SW 1271 (cell line): ENCODE measurements around the gene RCAN2.

Experiments
- DNase-seq, 2 experiments: peaks; one replicate each; lab custom pipeline; 2025; lab: John Stamatoyannopoulos, UW

The RCAN2 gene

DNA sequence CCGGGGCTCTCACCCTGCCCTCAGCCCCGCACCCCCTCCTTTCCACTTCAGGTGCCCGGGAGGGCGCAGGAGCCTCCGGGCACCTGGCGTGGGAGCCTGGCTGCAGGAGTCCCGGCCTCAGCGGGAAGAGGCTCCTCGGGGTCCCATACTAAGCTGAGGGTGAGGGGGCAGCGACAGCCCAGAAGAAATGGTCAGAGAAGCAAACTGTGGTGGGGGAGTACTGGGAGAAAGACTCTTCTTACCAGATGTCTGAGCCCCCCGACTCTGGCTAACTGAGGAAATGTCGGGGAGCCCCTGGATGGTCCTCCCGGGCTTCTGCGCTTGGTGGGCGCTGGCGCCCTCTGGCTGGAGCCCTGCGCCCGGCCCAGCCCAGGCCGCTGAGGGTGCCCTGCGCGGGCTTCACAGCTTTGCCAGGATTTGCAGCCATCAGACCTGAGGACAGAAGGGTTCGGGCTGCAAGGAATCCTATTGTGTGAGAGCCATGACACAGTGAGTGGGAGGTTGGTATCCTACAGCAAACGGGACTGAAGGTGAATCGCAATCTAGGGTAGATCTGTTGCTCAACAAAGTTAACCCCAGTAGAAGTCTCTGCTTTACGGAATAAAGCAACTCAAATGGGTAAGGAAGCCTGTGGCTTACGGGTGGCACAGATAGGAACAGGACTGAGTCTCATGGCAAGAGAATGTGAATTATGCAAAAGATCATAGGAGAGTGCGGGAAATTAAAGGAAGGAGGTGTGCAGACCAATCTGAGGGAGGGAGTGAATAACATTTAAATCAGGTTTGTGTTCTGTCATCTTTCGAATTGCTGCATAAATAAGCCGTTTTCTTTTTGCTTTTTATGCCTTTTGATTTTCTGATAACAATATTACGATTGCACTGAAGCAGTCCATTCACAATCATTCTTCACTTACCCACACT is 639 bp upstream of the RCAN2 start:
- peak; percentile 17 to 32 for DNase-seq

DNA sequence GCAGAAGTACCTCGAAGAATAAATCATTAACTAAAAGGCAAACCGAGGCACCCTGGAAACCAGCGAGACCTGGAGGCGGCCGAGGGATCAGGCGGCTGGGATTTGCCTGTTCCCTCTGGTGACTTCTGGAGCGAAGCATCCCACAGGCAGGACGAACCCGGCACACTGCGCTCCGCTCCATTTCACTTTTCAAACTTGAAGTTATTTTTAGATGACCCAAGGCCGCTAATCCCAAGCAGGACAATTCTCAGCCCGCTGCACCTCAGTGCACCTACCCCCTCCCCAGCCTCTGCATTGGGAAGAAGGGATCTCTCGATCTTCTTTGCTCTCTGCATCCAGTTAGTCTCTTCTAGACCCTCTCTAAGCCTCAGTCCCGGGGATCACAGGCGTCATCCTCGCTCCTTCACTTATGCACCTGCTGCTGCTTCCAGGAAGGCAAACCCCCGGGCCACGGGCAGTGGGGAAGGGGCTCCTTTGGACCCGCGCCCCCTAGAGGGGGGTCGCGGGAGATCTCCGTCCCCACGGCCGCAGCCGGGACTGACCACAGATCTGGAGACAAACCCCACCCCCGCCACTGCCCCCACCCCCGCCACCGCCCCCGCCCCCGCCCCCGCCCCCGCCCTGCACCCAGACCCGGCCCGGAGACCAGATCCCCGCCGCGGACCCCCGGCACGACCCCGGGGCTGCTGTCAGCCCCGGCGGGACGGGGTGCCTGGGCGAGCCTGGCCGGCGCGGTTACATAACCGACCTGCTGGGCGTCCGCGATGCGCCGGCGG is 636 bp downstream of the RCAN2 start:
- DNase-seq: no peak

DNA sequence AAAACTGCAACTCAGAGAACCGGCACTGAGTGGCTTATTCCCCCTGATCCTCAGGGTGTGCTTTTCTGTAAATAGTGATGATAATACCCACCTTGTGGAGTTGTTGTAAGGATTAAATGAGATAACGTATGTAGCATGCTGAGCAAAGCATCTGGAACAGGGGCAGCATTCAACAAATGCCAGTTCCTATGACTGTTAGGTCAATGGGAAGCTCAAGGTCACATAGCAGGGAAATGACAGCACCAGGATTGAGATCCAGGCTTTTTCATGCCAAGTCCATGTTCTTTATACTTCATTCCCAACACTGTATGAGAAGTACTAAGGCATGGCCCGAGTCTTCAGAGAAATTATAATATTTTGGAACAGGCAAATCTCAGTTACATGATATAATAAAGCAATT is 5.1 kb downstream of the RCAN2 start:
- DNase-seq: no peak

DNA sequence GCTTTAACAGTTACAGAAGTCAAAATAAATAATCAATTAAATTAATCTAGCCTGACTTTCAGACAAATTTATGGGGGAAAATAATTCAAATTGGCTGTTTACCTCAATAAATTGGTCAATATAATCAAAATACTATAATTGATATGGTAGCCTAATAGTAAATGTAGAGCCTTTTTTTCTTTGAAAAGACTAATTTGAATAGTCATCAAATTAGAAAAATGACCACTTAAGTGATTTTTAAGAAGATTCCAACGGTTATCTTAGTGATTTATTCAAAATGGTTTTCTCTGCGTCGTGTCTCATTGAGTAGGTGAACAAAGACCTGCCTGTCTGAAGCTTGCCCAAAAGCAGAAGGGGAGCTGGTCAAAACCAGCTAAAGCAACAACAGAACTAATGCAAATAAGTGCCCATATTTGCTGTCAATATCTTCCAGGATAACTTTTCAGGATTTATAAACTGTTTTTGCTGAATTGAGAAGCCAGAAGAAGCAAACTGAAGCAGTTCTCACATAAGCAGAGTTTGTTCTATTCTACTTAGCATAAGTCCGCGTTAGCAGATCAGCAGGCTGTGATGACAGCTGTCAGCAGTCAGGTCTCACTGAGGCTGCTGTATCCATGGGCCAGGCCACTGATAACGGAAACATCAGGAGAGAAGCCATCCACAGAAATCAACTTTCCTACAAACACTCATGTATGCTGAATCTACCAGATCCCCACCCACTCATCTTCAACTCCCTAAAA is 7.0 kb downstream of the RCAN2 start:
- no peak for DNase-seq

DNA sequence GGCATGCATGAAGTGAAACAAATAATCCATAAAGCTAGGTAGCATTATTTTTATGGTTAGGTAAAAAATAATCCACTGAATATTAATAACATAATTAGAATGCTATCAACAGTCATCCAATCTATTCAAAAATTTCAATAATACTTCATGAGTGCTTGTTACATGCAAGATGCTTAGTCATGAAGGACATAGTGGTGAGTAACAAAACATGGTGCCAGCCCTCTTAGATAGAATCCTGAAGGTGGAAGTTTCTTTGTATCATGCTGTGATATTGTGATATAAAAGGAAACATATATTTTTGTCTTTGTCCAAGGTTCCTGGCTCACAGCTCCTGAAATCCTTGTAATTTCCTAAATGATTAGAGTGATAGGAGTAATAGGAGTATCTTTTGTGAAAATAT is 14.9 kb downstream of the RCAN2 start:
- DNase-seq: no peak

DNA sequence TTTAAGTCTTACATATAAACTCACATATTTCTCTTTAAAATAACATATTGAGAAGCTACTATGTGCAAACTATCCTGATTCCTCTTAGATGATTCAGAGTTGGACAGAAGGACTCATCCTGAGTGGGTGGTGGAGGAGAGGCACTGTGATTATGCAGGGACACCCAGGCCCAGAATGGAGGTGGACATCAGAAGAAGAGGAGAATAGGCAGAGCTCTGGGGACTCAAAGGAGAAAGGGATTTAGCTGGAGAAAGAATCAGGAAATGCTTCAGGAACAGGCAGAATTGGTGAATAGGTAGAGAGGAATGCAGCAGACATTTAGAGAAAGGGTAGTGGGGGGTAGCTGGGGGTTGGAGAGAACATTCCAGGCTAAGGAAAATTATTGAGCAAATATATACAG is 17.4 kb downstream of the RCAN2 start:
- no peak for DNase-seq

DNA sequence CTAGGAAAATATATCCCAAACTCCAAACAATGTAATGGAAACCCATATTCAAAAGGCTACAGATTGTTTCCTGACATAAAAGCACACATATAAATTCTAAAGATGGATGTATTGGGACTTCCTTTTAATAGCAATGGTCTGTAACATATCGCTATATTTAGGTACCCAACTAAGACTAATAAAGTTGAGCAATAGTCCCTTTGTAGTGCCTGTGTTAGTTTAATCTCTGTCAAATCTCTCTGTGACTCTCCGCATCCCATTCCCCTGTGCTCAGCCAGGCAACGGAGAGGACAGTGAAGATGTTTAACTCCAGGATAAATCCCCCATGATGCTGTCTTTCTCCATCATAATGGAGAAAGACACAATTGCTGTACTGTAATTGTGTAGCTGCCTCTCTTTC is 19.0 kb downstream of the RCAN2 start:
- no peak for DNase-seq

DNA sequence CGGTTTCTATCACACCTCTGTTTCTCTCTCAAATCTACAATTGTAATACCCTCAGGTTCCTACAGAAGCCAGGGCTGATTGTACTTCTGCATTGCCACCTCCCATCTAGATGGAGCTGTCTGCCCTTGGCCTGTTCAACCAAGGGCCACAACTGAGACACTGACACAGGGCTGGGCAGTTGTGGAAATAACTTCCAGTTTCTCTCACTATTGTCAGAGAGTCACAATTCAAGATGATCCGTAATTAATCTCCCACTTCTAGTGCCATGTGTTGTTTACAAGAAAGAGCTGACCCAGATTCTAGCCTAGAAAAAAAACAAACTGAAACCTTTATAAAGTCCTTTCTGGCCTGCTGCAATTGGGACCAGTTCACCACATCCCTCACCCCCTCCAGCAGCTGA is 22.2 kb downstream of the RCAN2 start:
- DNase-seq: no peak

DNA sequence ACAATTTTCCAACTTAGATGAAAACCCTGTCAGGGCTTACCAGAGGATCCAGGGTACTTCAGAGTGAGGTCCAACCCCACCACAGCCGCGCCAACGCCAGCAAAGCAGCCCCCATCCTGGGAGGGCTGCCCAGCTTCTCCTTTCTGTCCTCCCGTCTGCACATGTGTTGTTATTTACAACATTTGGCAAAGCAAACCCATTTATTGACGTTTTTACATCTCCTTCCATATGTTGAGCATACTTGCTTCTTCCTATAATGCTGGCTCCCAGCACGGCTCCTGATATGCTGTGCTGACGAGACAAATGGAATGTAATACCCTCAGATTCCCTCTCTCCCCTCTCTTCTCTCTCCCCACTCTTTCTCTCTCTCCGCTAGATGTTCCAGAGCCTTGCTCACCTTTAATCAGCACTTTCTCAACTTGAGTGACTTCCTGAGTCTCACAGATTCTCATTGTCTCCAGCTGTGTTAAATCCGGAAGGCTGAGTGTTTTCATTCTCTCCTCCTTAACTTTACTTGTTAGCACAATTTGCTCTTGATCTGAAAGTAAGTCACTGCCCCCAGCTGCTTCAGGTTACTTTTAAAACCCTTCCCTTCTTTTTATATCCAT is 22.7 kb downstream of the RCAN2 start:
- no peak for DNase-seq

DNA sequence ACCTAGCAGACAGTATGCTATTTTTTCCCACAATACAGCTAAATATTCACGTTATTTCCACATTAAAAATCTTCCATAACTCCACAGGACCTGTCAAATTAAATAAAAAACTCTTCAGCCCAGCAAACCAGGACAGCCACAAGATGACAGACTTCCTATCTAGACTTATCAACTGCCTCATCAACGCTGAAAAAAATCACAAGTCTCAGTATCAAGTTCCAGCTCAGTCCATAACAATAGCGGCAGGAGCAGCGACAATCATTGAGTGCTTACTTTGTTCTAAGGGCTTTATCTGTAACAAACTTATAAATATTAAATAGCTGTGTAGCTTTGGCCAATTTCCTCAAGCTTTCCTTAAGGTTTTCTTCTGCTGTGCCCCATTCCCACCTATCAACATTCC is 24.7 kb downstream of the RCAN2 start:
- DNase-seq: no peak

DNA sequence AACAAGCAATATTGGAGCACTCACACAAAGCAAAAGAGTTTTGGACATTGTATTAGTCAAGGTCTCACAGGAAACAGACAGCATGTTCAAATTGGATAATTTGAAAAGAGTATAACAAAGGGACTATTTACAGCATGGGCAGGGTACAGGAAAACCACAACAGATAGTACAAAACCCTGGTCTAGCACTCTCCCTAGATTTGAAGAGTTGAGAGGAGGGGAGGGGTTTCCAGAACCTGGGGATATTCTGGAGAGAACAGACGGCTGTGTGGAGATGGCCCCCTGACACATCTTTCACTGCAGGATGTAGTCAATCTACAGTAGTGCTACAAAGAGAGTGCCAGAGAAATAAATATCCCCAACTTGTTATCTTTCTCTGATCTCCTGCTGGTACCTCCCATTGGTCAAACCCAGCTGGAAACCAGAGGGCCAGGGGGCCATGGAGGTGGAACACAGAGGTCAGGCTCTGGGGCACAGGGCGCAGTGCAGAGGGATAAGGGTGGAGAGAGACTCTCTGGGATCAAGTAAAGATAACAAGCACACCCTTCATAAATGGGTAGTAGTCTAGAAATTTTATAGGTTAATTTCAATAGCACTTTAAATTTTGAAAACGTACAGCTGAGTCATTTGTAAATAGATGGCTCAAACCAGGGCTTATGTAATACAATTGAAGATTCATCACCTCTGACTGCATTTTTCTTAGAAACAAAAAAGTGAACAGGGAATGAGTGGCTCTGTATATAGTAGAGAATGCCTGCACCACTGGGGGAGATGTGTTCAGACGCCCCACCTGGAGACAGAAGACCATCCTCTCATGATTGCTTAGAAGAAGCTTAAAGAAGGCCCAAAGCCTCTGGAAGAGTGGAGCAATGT is 25.7 kb downstream of the RCAN2 start:
- DNase-seq: no peak

DNA sequence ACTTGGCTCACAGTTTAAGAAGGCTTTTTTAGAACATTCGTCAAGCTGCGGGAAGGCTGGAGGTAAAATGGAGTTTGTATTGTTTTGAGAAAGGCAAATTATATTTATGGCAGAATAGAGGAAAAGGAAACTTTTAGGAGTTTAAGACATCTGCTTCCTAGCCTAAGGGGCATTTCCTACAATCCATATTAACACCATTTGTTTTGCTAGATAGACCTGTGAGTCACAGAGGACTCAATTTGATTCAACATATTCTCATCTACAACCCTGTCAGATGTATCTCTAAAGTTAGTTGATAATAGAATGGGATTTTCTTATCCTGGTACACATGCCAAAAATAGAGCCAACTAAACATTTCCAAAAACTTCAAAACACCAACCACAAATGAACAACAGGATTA is 35.0 kb downstream of the RCAN2 start:
- DNase-seq: no peak

DNA sequence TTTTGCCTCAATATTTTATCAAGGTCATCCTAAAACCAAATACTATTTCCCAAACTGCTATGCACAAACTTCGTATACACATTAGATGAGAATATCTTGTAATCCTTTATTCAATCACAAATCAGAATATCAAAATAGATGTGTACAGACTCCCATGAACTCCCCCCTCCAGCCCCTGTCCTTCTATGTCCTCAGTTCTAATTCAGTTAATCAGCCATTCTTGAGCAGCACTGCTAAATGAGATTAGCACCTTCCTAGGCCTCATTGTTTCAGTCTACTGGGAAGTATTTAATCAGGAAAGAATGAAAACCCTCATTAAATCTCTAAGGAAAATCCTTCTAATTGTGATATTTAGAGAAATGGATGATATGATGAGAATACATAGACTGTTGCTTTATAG is 36.6 kb downstream of the RCAN2 start:
- no peak for DNase-seq

DNA sequence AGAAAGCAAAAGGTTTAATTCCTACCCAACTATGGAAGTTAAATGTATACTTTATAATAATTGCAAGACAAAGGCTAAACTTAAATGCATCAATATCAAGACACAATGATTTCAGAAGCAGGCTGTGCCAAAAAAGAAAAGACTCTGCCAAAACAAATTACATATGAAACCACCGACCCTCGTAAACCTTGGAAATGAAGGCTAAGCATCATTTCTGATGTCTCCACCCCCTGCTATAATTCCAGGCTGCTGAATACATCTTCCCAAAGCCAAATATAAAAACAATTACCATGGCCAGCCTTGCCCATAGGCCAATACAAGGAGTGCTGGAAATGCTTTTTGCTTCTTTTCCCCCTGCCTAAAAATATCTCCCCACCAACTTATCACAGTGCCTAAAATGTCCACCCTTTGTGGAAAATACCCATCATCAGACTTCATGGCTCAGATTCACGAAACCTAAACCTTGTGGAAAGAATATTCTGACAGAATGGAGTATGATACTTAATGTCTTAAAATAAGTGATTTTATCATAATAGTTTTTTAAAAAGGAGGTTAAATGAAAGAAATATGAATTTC is 37.4 kb downstream of the RCAN2 start:
- DNase-seq: no peak

DNA sequence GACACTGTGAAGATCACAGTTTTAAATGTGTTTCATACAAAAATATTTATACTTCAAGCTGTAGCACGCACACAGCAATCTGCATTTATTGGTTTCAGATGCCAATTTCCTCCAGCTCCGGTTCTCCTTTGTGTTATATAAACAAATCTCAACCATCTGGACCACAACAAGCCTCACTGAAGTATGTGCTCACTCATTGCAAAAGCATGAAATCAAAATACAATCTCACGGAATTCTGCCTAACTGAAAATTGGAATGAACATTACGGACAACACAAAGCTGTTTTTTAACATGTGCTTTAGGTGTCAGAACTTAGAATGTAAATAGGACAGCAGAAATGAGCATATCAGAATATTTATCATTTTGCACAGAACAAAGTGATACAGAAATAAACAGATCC is 38.0 kb downstream of the RCAN2 start:
- DNase-seq: no peak

DNA sequence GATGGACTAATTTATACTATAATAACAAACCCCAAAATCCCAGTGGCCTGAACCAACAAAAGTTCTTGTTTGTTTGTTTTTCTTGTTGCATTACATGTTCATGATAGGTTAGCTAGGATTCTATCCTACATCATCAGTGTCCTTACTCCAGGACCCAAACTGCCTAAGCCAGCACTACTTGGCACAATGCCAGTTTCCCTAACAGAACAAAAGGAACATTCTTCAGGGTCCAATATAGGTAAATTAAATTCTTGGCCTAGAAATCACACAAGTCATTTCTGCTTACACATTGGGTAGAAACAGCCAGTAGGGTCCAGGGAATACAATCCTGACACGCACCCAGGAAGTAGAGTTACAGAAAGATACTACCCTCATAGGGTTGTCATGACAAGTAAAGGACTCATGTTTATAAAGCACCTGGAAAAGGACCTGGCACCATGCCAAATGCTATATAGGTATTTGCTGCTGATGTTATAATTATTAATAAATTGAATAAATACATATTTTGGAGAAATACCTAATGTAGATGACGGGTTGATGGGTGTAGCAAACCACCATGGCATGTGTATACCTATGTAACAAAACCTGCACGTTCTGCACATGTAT is 38.8 kb downstream of the RCAN2 start:
- DNase-seq: no peak

DNA sequence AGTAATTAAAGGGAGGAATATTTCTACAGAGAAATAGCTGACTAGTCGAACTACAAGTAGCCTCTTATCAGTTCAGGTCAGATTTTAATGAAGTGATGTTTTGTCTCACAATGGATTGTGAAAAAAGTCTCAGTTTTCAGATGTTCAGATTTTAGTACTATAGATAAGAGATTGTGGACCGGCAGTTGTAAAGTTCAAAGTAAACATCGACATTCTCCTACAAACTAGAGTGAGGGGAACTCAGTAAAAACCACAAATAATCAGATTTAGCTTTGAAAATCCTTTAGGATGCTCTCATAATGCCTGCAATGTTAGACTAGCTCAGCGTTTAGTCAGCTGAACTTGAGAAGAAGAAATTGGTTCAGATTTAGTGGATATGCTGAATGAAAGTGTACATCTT is 39.9 kb downstream of the RCAN2 start:
- no peak for DNase-seq

DNA sequence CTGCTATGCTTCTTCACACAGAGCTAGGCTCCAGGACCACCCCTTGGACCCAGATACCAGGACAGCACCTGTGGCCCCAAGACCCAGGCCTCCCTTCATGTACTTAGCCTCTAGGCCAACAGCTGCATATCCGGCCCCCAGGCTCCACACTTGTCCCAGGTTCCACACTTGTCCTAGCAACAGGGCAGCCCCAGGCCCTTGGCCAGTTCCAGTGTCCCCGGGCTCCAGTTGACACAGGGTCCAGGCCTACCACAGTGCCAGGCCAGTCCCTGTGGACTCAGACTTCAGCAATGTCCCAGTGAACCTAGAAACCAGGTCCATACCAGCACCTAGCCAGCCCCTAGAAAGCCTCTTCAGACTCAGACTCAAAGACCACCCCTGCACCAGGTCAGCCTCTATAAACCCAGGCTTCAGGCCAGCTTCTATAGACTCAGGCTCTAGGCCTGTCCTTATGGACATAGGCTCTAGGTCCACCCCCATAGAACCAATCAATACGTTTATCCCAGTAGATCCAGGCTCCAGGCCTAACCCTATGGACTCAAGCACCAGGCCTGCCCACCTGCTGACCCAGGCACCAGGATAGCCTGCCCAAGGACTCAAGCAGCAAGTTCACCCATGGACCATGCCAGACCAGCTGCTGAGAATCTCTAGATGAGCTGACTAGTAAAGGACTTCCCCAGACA is 46.3 kb downstream of the RCAN2 start:
- no peak for DNase-seq

DNA sequence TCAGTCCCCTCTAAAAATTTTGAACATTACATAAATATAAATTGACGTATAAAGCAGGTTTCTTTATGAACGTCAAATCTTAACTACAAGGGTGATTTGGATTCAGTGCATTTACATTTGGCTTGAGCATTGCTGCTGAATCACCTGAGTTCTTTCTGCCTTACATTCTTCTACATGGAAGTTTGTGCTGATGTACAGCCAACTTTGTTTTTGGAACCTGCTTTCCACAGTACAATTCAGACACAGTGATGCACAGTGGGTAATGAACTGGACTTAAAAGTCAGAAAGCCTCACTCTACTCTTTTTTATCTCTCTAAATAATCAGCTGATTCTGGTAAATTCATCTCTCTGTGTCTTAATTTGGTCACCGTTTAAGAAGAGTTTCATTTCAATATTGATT is 47.6 kb downstream of the RCAN2 start:
- no peak for DNase-seq

DNA sequence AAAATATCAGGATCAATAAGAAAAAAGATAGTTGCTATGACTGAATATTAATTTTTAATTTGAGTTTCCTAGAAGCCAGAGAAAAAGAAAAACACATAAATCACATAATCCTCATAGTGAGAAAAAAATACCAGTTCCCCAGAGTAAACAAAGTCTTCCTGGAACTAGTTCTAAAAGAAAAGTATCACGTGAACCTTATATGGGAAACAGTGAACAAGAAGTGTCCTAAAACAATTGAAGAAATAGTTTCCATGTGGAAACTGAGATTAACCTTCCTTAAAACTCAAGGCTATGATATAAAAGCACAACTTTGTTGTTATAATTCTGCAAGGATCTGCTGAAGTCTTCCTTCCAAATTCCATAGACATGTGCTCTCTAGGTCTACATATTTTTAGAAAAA is 50.6 kb downstream of the RCAN2 start:
- DNase-seq: no peak
